ENCODE results near the gene LRRC31. TPM values are rescaled to one million over a fixed set of nuclear protein-coding genes. Genes with fewer than 3 reads are reported as not detected.

The LRRC31 gene
- total RNA-seq, 1 donor from 2014 or later = not detected

DNA sequence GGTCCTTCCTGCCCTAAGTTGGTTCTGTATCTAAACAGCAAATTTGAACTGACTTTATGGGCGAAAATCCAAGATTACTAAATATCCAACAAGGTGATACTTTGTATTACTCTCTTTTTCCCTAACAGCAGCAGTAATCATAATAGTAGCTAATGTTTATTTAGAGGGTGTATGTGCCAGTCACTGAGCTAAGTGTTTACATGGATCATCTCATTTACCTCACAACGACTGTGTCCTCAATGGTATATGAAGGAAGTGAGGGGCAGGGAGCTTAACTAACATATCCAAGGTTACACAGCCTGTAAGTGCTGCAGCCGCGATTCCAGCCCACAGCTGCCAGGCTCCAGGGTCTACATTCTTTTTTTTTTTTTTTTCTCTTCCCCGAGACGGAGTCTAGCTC lies 46.8 kb downstream of the LRRC31 start:
- intact Hi-C loops (cut with DNase I) = no loop called here
- H3K36me3 ChIP-seq = no peaks in the 10 kb centered on the region
- H3K4me1 ChIP-seq = no peaks in the 10 kb centered on the region
- no peak overlapping the region for H3K27ac ChIP-seq
- H3K4me3 ChIP-seq = no peak overlapping the region
- no peaks in the 10 kb centered on the region for H3K27me3 ChIP-seq
- DNase-seq (ENCODE audit: low spot score in 2 of 2) = no peak
- TF ChIP-seq, protein P1, sequence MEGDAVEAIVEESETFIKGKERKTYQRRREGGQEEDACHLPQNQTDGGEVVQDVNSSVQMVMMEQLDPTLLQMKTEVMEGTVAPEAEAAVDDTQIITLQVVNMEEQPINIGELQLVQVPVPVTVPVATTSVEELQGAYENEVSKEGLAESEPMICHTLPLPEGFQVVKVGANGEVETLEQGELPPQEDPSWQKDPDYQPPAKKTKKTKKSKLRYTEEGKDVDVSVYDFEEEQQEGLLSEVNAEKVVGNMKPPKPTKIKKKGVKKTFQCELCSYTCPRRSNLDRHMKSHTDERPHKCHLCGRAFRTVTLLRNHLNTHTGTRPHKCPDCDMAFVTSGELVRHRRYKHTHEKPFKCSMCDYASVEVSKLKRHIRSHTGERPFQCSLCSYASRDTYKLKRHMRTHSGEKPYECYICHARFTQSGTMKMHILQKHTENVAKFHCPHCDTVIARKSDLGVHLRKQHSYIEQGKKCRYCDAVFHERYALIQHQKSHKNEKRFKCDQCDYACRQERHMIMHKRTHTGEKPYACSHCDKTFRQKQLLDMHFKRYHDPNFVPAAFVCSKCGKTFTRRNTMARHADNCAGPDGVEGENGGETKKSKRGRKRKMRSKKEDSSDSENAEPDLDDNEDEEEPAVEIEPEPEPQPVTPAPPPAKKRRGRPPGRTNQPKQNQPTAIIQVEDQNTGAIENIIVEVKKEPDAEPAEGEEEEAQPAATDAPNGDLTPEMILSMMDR (IDR thresholded peaks at IDR 0.05) = no peak
- H3K9me3 ChIP-seq = no peaks in the 10 kb centered on the region

DNA sequence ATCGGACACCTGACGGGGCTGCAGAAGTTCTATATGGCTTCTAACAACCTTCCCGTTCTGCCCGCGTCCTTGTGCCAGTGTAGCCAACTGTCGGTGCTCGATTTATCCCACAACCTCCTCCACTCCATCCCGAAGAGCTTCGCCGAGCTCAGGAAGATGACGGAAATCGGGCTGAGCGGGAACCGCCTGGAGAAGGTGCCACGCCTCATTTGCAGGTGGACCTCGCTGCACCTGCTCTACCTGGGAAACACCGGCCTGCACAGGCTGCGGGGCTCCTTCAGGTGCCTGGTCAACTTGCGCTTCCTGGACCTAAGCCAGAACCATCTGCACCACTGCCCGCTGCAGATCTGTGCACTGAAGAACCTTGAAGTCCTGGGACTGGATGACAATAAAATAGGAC lies 47.2 kb downstream of the LRRC31 start:
- no peak overlapping the region for H3K27ac ChIP-seq
- no peaks in the 10 kb centered on the region for H3K9me3 ChIP-seq
- intact Hi-C loops (cut with DNase I) = no loop called here
- no peaks in the 10 kb centered on the region for H3K4me1 ChIP-seq
- DNase-seq (ENCODE audit: low spot score in 2 of 2) = no peak
- H3K36me3 ChIP-seq = no peaks in the 10 kb centered on the region
- TF ChIP-seq, protein P1 (IDR thresholded peaks at IDR 0.05) = no peak
- no peak overlapping the region for H3K4me3 ChIP-seq
- H3K27me3 ChIP-seq = no peaks in the 10 kb centered on the region

DNA sequence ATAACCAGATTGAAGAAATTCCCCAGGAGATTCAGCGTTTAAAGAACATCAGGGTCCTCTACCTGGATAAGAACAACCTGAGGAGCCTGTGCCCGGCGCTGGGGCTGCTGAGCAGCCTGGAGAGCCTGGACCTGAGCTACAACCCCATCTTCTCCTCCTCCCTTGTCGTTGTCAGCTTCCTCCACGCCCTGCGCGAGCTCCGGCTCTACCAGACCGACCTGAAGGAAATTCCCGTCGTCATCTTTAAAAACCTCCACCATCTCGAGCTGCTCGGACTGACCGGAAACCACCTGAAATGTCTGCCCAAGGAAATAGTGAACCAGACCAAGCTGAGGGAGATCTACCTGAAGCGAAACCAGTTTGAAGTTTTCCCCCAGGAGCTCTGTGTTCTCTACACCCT lies 47.6 kb downstream of the LRRC31 start:
- TF ChIP-seq, protein P1 (IDR thresholded peaks at IDR 0.05) = no peak
- DNase-seq (ENCODE audit: low spot score in 2 of 2) = no peak
- Histone ChIP-seq H3K27ac (no peak overlapping the region), H3K4me3 (no peak overlapping the region), H3K4me1 (no peaks in the 10 kb centered on the region), H3K36me3 (no peaks in the 10 kb centered on the region), H3K27me3 (no peaks in the 10 kb centered on the region), H3K9me3 (no peaks in the 10 kb centered on the region)
- intact Hi-C loops (cut with DNase I) = no loop called here

DNA sequence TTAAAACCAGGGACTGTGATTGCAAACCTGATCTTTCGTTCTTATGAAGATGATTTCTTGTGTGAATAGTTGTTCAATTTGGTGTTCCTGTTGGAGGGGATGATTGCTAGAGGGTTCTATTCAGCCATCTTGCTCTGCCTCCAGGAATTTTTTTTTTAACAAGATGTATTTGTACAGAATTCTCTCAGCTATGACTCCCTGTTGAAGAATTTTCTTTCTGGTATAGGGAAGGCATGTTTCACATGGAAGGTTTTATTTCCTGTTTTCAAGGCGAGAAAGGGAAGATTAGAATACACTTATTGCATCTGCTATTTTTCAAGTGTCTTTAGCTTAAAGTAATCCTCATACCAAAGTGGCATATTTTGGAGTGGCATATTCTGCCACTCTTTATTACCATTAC lies 51.4 kb downstream of the LRRC31 start:
- TF ChIP-seq, protein P1 (IDR thresholded peaks at IDR 0.05) = no peak
- Histone ChIP-seq H3K27ac (no peak overlapping the region), H3K9me3 (no peaks in the 10 kb centered on the region), H3K27me3 (no peaks in the 10 kb centered on the region), H3K4me1 (peaks cover 0 to 2% of the 10 kb centered on the region in 2 donors), H3K36me3 (no peaks in the 10 kb centered on the region), H3K4me3 (no peak overlapping the region)
- intact Hi-C loops (cut with DNase I) = no loop called here
- DNase-seq (ENCODE audit: low spot score in 2 of 2) = no peak

DNA sequence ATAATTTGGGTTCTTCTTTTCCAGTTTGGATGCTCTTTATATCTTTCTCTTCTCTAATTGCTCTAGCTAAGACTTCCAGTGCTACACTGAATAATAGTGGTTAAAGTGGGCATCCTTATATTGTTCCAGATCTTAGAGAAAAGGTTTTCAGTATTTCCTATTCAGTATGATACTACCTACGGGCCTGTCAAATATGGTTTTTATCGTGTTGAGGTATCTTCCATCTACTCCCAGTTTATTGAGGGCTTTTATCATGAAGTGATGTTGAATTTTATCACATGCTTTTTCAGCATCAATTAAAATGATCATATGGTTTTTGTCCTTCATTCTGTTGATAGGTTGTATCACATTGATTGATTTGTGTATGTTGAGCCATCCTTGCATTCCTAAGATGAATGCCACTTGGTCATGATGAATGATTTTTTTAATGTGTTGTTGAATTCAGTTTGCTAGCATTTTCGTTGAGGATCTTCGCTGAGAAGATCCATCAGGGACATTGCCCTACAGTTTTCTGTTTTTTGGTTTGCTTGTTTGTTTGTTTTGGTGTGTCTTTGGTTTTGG lies 54.1 kb downstream of the LRRC31 start:
- Histone ChIP-seq H3K4me1 (peaks cover 0 to 6% of the 10 kb centered on the region in 2 donors), H3K4me3 (no peak overlapping the region), H3K27me3 (no peaks in the 10 kb centered on the region), H3K27ac (no peak overlapping the region), H3K36me3 (no peaks in the 10 kb centered on the region), H3K9me3 (no peaks in the 10 kb centered on the region)
- TF ChIP-seq, protein P1 (IDR thresholded peaks at IDR 0.05) = no peak
- intact Hi-C loops (cut with DNase I) = no loop called here
- DNase-seq (ENCODE audit: low spot score in 2 of 2) = no peak

Measured in ascending aorta (tissue), 2 donors.